ENCODE data around the gene EAPP.
"Not testable (repeated sequence)": the region's sequence is repeated elsewhere in the genome, so short reads cannot be mapped to it uniquely, and the experiment has no call there.

Gene EAPP, protein sequence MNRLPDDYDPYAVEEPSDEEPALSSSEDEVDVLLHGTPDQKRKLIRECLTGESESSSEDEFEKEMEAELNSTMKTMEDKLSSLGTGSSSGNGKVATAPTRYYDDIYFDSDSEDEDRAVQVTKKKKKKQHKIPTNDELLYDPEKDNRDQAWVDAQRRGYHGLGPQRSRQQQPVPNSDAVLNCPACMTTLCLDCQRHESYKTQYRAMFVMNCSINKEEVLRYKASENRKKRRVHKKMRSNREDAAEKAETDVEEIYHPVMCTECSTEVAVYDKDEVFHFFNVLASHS

GRCh38 chr14:34539407-34540180 is at the start of gene EAPP:
EAPP (minus strand) TSS chr14:34539701; CDS start chr14:34539628, 73 bp downstream.
- DNase-seq (ENCODE audit: low read depth), result peak; percentile 86

DNA sequence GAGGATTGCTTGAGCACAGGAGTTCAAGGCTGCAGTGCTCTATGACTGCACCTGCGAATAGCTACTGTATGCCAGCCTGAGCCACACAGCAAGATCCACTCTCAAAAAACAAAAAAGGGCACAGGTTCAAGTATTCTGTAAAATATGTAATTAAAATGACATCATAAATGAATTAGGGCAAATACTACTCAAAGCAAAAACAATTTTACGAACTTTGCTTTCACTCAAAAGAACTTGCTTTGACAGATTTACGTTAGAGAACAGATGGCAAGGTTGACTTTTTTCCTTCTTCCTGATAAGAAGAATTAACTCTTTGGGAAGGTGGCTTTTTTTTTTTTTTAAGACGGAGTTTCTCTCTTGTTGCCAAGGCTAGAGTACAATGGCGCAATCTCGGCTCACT is 44.0 kb upstream of the EAPP start:
- no peak for DNase-seq (ENCODE audit: low read depth)

GRCh38 chr14:34582117-34582680 is 42.7 kb upstream of the EAPP start:
- DNase-seq (ENCODE audit: low read depth), result no peak

- no peak for DNase-seq (ENCODE audit: low read depth)
Measured at GRCh38 chr14:34580381-34580780, 40.9 kb upstream of the EAPP start.

GRCh38 chr14:34571771-34572170 is 32.3 kb upstream of the EAPP start:
- no peak for DNase-seq (ENCODE audit: low read depth)

DNA sequence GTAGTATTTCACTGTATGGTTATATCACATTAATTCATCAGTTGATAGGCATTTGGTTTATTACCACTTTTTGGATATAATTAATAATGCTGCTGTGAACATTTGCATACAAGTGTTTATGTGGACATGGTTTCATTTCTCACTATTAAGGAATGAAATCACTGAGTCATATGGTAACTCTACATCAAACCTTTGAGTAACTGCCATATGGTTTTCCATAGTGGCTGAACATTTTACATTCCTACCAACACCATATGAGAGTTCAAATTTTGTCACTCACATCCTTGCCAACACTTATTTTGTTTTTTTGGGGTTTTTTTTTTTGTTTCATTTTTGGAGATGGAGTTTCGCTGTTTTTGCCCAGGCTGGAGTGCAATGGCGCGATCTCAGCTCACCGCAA is 30.2 kb upstream of the EAPP start:
- no peak for DNase-seq (ENCODE audit: low read depth)

- no peak for DNase-seq (ENCODE audit: low read depth)
Measured at GRCh38 chr14:34568803-34569202, 29.3 kb upstream of the EAPP start.

- no peak for DNase-seq (ENCODE audit: low read depth)
Measured at GRCh38 chr14:34562776-34563150, 23.3 kb upstream of the EAPP start.

DNA sequence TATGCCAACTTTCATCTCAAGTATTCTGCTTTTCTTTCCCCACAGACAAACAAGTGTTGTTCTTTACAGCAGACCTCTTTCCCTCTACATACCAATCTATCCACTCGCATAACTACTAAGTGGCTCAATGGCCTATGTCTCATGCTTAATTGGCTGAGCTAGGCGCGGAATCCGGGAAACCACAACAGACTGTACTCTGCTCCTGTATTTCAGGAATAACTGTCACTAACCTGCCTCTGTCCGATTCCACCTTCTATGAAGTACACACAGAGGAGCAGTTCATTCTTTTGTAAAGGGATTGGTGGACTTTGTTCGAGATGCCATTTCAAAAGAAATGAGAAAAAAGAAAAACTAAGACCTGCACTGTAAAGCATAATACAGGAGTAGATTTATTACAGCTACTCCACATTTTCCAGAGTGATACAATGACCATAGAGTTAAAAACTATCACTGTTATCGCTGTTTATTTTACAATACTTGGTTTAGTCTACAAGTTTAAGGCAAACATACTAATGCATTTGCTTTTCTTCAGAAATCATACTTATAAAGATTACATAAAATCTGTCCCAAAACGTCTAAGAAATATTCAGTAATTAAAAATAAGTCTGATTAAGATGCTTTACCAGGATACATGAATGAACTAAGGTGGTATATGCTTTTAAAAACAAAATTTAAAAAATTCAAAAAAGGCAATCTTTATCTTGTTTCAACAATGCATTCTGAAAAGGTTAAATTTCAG is 22.7 kb upstream of the EAPP start:
- DNase-seq (ENCODE audit: low read depth), result not testable (repeated sequence)

- DNase-seq (ENCODE audit: low read depth), result not testable (repeated sequence)
Measured at GRCh38 chr14:34556498-34556829, 17.0 kb upstream of the EAPP start.

DNA sequence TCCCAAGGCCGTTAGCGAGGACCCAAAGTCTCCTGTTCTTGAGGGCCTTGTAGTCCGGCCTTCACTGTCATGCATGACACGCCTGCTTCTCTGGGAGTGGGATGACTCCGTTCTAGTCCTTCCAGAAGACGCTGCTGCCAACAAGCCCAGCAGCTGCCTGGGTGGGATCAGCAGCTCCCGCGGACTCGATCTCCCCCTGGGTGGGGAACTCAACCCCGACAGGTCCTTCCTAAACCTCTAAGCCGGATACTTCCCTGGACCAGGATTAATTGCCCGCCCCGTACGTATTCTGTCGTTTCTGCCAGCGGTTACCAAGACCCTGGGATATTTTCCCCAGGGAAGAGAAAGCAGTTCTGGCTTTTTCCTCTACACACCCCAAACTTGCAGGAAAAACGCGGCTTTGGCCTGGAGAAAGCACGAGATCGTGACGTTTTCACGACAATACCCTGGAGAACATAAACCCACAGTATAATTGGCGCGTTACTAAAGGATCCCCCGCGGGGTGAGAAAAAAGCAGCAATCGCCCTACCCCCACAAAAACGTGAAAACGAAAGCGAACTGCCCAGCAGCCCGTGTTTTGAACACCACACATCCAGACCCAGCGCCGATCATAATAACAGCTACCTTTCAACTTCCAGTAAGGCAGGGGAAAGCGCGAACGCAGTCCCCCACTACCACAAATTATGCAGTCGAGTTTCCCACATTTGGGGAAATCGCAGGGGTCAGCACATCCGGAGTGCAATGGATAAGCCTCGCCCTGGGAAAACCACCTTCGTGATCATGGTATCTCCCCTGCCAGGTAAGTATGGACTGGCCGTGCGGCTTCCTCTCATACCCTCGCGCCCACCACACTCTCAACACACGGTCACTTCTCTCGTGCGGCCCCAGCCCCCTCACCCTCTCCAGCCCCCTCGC is 16.3 kb upstream of the EAPP start:
- DNase-seq (ENCODE audit: low read depth), result not testable (repeated sequence)

GRCh38 chr14:34554540-34555250 is 15.2 kb upstream of the EAPP start:
- DNase-seq (ENCODE audit: low read depth), result no peak

DNA sequence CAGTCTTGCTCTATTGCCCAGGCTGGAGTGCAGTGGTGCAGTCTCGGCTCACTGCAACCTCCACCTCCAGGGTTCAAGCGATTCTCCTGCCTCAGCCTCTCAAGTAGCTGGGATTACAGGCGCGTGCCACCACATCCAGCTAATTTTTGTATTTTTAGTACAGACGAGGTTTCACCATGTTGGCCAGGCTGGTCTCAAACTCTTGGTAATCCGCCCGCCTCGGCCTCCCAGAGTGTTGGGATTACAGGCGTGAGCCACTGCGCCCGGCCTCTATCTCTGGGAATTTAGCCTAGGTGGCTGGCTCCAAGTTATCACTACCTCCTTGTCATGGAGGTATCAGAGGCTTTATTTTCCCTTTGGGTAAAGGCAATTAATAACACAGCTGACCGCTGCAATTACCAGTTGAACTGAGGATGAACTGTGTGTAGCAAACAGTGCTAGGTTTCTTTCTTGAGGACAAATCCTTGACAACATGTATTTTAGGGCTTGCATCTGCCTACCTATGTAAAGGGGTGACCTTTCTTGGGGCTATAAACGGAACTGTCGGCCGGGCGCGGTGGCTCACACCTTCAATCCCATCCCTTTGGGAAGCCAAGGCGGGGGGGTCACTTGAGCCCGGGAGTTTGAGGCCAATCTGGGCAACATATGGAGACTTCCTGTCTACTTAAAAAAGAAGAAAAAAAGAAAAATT is 9.9 kb upstream of the EAPP start:
- not testable (repeated sequence) for DNase-seq (ENCODE audit: low read depth)

GRCh38 chr14:34548472-34548981 is 9.0 kb upstream of the EAPP start:
- no peak for DNase-seq (ENCODE audit: low read depth)

- not testable (repeated sequence) for DNase-seq (ENCODE audit: low read depth)
Measured at GRCh38 chr14:34547136-34547520, 7.6 kb upstream of the EAPP start.

DNA sequence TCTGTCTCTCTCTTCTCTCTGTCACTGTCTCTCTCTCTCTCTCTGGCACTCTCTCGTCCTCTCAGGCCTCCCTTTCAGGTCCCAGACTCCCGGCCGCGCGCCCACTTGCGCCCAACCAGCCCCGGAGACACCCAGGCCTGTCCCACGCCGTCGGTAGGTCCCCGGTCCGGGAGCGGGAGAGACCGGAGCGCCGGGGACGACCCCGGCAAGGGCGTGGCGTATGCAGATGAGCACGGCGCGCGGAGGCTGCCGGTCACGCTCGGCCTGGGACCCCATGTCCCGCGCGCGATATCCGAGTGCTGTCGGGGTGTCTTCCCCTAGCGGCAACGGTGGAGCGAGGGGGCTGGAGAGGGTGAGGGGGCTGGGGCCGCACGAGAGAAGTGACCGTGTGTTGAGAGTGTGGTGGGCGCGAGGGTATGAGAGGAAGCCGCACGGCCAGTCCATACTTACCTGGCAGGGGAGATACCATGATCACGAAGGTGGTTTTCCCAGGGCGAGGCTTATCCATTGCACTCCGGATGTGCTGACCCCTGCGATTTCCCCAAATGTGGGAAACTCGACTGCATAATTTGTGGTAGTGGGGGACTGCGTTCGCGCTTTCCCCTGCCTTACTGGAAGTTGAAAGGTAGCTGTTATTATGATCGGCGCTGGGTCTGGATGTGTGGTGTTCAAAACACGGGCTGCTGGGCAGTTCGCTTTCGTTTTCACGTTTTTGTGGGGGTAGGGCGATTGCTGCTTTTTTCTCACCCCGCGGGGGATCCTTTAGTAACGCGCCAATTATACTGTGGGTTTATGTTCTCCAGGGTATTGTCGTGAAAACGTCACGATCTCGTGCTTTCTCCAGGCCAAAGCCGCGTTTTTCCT is 7.0 kb upstream of the EAPP start:
- not testable (repeated sequence) for DNase-seq (ENCODE audit: low read depth)

DNA sequence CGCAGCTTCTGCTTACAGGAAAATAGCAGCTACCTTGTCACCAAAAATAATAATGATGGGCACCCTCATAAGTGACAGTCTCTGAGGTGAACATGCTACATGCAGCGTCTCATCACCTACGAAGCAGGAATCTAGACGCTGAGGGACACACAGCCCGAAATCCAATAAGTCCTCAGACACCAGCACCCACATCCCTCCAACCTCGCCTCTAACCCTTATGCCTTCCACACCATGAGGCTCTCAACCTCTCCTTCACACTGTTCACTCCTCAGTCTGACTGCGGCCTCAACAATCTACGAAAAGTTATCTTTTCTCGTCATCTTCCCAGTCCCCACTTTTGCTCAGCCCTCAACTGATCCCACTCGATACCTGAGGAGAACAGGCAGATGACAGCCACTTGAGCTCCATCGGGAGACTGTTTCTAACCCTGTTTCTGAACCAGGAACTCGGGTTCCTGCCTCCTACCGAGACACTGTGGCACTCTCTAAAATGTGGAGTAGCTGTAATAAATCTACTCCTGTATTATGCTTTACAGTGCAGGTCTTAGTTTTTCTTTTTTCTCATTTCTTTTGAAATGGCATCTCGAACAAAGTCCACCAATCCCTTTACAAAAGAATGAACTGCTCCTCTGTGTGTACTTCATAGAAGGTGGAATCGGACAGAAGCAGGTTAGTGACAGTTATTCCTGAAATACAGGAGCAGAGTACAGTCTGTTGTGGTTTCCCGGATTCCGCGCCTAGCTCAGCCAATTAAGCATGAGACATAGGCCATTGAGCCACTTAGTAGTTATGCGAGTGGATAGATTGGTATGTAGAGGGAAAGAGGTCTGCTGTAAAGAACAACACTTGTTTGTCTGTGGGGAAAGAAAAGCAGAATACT is 919 bp upstream of the EAPP start:
- not testable (repeated sequence) for DNase-seq (ENCODE audit: low read depth)

GRCh38 chr14:34538871-34539406 is 562 bp downstream of the EAPP start:
- no peak for DNase-seq (ENCODE audit: low read depth)

Measured in stimulated activated CD8-positive, alpha-beta memory T cell treated with anti-CD3 and anti-CD28 coated beads, Interleukin-12 subunit alpha, Interleukin-12 subunit beta, amount 100 ng/mL, for 4 hours (primary cell).